Stimulated activated CD4-positive, alpha-beta T cell treated with anti-CD3 and anti-CD28 coated beads, Interleukin-4, amount 100 ng/mL, for 1 hour (primary cell): Measurements from ENCODE around the gene SPTSSA.
"Not testable (repeated sequence)": the region's sequence is repeated elsewhere in the genome, so short reads cannot be mapped to it uniquely, and the experiment has no call there.

Source experiments
- DNase-seq: peaks from one replicate; pipeline ENCODE4 v3.0.0-alpha.2; 2020

The SPTSSA gene

DNA sequence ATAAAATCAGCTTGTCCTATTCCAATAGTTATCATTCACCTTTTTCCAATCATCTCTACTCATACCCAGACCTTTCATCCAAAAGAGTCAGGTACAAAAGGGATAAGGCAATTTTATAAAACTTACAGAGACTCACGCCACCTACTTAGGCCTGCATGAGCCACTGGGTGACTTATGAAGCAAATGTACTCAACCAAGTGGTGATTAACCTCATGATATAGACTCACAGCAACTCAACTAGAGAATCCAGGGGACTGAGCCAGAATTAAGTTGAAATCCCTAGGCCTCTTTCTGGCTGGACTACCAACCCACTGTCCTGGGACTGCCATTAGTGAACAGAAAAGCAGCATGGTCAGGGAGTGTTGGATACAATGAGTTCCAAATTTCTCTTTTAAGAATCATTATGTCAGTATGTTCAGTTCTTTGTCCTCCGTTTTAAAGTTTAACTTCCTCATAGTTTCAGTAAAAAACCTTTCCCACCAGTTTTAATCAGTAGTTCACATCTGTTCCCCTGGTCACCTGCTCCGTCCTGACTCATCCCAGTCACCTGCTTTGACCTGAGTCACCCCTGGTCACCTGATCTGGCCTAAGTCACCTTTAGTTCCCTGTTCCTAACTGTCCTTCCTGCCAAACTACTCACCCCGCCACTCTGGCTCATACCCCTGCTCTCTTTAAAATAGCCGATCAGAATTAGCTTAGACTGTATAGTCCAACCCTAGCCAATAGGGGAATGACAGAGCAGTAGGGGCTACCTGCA is 36.8 kb downstream of the SPTSSA start:
- DNase-seq: no peak

DNA sequence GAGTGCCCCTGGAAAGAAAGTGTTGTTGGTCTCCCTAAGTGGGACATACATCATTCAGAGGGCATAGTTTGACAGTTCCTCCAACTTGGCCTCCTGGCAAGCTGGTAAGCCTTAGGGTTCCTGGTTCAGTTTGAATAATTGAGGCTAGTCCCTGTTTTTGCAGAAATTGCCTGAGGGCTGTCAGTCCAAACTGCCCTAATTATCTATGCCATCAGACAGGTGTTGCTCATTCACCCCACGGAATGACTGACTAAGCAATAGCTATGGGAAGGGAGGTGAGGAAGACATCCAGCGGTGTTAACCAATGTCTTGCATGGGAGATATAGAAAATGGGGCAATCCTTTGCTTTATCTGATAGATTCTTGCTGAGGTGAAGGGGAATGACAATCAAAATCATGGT is 37.6 kb downstream of the SPTSSA start:
- DNase-seq: no peak

DNA sequence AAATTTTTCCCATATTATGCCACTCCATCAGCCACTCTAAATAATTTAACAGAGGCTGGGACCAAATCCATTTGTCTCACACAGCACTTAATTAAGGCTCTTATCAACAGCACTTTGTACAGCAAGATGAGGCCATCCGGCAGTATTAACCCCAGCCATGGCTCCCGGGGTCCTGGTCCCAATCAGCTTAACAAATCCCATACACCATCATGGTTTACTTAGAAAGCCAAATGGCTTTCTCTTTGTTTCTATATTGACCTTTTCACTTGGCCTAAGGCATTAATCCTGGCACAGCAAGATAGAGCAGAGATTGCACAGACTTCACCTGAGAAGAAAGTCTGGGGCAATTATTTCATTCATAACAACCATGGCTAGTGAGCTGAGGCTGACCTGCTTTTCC is 38.6 kb downstream of the SPTSSA start:
- no peak for DNase-seq

DNA sequence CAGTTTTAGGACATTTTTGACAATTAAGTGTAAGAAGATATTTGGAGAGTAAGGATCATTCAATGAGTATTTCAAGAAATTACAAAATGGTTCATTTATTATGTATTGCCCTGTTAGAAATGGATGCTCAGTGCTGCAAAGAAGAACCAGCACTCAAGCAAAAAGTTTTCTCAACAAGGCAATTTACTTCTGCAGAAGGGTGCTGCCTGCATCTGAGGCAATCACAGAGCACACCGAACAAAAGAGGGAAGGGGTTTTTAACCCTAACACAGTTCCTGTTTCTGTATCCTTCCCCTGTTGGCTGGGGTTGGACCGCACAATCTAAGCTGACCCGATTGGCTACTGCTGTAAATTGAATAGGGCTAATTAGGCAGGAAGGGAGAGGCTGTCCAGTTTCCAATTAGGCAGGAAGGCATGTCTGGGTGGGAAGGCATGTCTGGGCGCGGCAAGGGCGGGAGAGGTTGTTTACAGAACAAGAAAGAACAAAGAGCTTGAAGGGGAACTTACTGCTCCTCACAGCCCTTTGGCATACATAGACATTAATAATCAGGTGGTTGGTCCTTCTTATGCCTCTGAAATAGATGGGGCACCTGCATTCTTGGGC is 41.4 kb downstream of the SPTSSA start:
- no peak for DNase-seq

DNA sequence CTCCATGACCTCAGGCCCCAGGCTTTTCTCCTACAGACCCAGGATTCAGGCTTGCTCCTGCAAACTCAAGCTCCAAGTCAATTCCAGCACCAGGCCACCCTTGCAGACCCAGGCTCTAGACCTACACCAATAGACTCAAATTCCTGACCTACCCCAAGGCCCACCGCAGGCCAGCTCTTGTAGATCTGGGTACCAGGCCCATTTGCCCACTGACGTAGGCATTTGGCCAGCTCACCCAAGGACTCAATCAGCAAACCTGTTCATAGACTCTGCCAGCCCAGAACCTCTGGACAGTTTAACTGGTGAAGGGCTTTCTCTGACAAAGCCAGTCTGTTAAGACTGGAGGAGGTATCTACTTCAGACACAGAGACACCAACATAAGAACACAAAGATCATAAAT is 52.3 kb downstream of the SPTSSA start:
- no peak for DNase-seq

DNA sequence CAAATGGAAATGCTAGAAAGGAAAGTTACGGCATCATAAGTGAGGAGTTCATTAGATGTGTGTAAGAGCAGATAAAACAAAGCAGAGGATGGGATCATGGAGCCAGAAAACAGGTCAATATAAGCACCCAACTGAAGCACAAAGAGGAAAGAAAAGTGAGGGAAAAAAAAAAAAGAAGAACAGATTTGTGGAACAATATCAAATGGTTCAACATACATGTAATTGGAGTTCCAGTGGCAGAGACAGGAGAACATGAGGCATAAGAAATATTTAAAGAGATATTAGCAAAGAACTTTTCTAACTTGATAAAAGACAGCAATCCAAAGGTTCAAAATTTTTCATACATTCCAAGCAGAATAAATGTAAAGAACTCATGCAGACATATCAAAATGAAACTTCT is 54.1 kb downstream of the SPTSSA start:
- DNase-seq: no peak

DNA sequence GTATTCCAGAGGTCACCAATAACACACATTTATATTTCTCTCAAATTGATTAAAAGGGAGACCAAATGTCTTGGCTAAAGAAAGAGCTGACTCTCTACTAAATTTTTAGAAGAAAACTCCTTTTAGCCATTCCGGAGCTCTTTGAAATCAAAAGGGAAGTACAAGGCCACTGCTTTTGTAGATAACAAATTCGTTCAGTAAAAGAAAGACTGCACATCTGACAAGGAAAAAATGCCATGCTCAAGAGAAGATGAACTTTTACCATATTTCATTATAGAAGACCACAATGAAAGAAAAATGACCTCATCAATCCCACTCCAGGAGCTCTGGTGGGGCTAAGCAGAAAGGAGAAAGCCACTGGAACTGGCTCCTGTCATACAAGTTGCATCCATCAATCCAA is 57.6 kb downstream of the SPTSSA start:
- no peak for DNase-seq

DNA sequence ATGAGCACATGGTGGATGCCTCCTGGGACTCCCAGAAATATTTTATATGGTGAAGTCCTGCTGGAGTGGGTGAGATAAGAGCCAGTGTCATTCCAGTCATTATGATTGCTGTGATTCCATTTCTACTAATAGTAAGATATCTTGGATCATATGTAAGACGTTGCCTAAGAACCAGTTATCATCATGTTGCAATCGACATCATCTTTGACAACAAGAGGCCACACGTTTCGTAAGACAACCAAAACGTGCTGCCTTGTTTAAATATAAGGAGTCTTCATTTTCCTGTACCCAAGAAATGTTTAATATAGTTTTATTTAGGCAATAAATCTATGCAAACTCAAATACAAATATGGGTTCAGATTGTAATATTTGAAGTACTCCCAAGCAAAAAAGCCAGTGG is 58.4 kb downstream of the SPTSSA start:
- no peak for DNase-seq

- DNase-seq: no peak
Observed at GRCh38 chr14:34398024-34398423, 64.0 kb downstream of the SPTSSA start.

- no peak for DNase-seq
Observed at GRCh38 chr14:34387974-34388516, 74.0 kb downstream of the SPTSSA start.

- no peak for DNase-seq
Observed at GRCh38 chr14:34386865-34387485, 75.1 kb downstream of the SPTSSA start.

DNA sequence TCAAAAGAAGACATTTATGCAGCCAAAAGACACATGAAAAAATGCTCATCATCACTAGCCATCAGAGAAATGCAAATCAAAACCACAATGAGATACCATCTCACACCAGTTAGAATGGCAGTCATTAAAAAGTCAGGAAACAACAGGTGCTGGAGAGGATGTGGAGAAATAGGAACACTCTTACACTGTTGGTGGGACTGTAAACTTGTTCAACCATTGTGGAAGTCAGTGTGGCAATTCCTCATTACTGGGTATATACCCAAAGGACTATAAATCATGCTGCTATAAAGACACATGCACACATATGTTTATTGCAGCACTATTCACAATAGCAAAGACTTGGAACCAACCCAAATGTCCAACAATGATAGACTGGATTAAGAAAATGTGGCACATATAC is 76.2 kb downstream of the SPTSSA start:
- DNase-seq: not testable (repeated sequence)

- DNase-seq: no peak
Observed at GRCh38 chr14:34383839-34384238, 78.2 kb downstream of the SPTSSA start.
